ENCODE results near the gene POLR3G.

The POLR3G gene, protein sequence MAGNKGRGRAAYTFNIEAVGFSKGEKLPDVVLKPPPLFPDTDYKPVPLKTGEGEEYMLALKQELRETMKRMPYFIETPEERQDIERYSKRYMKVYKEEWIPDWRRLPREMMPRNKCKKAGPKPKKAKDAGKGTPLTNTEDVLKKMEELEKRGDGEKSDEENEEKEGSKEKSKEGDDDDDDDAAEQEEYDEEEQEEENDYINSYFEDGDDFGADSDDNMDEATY

DNA sequence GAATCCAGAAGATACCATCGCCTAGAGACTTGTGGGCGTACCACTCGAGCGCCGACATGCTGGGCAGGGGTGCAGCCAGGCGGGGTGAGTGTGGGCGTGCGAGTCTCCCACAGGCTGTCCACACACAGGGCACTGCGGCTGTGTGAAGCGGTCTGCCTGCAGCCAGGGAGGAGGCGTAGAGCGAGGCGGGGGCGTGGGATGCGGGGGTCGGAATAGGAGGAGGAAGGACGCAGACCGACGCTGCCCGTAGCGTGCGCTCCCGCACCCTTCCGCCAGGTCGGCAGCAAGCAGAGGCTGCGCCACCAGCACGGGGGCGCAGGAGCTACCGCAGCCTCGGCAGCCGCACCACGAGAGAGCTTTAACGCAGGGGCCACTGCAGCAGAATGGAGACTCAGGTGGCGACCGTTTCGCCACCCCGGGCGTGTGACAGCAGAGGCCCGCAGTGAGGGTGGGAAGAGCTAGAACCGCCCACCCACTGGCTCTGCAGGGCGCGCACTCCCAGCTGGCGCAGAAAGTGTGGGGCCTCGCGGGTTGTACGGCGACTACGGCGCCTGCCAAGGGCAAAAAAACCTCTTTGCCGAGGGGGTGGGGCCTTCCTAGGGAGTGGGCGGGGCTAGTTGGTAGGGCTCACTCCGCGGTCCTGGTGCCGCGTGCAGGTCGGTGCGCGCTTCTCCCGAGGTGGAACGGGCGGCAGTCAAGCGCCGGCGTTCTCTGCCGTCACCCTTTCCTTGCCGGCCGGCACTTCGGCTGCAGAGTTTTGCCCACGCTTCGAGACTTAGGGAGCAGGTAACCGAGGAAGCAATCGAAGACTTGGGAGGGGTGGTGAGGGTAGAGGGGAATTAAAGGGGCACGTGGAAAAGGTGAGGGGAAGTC, at the start of gene POLR3G, which contains the start of gene MBLAC2:
Gene POLR3G (plus strand): TSS at position 630 of the 873 bp plus-strand sequence. CDS start 10,704 bp downstream, outside the sequence.
Gene MBLAC2 (minus strand): TSS at position 537 of the 873 bp plus-strand sequence. CDS start 479 bp downstream, at position 58.
- peak; percentile 89 for DNase-seq (ENCODE audit: low read depth)

DNA sequence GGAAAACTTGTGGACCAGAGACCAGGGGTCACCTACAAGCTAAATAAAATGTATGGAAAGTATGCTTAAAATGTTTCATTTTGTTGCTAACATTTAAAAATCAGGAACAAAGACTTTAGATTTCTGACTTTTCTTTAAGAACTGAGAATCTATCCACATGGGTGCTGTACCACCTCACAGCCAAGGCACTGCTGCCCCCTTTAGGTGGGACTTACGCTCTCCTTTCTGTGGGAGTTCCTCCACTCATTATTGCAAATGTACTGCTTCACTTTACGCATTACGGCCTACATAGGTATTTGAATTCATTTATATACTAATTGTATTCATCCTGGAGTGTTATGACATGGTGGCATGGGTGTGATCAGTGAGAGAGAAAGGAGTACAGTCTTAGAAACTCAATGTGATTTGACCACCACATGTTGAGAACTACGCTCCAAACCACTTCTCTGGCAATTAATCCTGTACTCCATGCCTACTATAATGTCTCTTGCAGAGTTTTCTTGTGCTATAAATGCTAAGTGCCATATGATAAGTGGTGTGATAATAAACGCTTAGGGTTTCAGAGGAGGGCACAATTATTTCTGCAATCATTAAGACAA, 40.4 kb upstream of the POLR3G start:
- no peak for DNase-seq (ENCODE audit: low read depth)

DNA sequence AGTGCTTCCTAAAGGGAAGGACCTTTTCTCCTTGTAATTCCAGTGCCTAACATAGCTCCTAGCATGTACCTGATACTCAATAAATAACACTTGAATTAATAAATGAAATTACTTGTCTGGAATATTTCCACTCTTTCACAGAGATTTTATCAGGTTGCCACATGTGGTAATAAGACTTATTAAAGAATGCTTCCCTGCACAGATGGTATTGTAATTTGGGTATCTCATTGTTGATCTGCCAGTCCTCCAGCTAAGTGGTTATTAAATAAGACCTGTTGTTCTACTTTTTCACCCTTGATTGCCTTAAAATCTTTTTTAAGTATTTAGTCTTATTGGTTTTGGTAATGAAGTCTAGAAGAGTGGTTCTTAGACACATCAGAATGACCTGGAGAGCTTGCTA, 37.0 kb upstream of the POLR3G start:
- DNase-seq (ENCODE audit: low read depth): no peak

DNA sequence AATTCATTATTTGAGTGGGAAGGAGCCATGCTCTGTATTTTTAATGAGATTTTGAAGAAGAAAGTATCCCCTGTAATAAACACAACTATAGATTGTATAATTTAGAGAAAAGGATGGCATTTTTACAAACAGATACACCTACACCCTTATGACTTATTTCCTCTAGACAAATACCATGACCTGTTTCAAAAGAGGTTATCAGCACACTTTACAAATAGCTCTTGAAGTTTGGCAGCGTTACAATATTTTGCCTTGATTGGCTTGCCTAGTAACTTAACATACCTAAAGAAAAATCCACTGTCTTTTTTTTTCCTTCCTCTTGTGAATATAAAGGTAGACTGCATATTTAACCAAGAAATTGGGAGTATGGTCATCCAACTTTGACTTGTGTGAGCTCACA, 36.6 kb upstream of the POLR3G start:
- no peak for DNase-seq (ENCODE audit: low read depth)

DNA sequence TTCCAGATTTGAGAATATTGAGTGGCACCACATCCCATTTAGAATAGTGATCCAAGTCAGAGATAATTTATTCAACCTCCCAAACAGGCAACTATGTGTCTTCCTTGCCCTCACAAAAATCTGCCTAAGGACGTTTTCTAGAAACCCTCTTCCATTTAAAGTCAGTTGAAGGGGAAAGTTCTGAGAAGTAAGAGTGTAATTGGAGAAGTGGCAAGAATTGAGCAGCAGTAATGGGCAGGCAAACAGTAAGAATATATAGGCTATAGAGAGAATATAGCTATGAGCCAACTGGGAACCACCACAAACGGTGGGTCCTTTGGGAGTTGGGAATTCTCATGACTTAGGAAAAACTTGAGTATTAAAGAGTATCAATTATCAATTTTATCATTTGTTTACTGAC, 34.0 kb upstream of the POLR3G start:
- no peak for DNase-seq (ENCODE audit: low read depth)

DNA sequence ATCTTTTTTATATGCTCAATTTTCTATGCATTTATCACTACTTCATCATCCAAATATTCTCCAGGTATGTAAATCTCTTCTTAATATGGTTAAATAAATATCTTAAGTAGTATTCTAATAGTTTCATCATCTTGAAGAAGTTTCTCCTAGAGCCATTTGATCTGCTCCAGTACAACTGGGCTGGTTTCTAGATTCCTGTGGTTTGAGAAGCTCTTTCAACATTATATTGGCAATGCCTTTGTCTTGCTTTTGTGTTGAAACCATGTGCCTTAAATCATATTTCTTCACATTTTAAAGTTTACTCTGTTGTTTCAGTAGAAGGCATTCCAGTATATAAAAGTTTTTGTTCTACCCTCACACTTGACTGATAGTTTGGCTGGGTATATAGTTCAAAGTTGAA, 27.7 kb upstream of the POLR3G start:
- no peak for DNase-seq (ENCODE audit: low read depth)

DNA sequence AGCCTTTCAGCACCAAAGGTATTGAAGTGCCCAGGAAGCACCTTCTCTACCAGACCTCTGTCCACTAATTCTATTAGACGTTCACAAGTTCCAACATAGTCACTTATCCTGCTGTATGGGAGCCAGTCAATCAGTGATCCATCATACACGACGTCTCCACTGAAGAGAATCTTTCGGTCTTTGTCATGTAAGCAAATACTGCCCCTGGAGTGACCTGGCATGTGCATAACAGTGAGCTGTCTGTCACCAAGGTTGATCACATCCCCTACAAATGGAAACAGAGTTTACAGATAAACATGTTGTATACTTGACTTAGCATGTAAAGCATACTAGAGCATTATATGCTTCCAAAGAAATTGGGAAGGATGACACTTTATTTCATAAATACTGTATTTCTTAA, 13.4 kb upstream of the POLR3G start:
- no peak for DNase-seq (ENCODE audit: low read depth)

DNA sequence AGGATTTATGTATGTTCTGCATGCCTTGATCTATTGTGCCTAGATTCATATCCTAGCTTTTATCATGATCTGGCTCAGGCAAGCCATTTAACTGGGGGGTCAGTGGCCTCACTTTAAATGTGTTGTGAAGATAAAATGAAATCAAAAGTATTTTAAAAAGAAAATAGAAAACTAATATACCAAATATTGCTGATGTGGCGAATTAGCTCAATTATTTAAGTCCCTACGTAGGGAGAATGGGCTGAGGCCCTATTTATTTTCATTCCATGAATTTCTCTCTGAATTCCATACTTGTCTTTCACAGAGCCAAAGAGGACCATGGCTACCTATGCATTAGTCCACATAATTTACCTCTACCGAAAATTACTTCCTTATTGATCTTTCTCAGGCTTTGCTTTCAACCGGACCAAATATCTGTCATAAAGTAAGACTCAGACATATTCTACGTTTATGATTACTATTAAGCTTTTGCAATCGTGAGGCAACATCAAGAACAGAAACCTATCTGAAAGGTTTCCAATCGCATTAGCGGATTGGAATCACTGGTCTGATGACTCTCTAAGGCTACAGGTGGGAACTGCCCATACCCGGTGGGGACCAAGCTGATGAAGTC, 1.8 kb upstream of the POLR3G start:
- no peak for DNase-seq (ENCODE audit: low read depth)

DNA sequence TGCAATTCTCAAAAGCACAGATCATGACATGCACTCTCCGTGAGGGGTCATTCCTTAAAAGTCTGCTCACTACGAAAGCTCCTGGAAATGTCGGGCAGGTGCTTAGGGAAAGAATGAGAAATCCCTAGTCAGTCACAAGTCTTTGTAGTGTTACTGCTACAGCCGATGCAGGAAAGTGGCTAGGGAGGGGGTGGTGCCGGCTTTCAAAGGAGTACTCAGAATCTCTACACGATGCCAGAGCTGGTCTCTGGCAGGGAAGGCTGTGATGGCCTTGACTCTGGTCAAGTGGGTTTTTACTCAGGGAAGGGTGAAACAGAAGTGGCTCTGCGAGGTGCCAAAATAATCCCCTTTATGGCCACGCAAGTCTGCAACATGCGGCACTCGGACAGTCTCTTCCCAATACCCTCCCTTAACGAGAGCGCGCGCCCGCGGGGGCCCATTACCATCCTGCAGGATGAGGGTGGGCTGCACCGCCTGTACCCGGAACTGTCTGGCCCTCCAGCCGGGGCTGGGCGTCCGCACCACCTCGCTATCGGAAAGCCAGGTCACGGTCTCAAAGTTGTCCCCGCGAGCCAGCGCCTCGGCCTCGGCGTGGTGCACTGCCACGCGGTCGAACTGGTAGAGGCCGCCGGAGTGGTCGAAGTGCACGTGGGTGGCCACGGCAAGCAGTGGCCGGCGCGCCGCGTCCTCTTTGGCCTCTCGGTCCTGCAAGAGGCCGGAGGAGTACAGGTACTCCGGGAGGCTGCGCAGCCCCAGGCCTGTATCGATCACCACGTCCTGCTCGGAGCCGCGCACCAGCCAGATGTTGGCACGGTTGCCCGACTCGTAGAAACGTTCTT, 1.0 kb upstream of the POLR3G start:
- DNase-seq (ENCODE audit: low read depth): peak; percentile 3

DNA sequence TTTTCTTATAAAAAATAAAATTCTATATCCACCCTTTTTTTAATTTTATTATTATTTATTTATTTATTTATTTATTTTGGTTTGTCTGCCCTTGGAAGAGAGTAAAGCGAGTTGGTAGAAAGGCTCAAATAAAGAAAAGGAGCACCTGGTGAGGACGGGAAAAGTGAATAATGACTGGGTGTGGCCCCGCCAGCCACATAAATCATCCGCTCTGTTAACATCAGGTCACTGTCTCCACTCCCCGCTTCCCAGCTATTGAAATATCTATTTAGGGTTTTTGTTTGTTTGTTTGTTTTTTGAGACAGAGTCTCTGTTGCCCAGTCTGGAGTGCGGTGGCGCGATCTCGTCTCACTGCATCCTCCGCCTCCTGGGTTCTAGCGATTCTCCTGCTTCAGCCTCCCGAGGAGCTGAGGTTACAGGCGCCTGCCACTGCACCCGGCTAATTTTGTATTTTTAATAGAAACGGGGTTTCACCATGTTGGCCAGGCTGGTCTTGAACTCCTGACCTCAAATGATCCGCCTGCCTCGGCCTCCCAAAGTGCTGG, 844 bp downstream of the POLR3G start:
- no peak for DNase-seq (ENCODE audit: low read depth)

DNA sequence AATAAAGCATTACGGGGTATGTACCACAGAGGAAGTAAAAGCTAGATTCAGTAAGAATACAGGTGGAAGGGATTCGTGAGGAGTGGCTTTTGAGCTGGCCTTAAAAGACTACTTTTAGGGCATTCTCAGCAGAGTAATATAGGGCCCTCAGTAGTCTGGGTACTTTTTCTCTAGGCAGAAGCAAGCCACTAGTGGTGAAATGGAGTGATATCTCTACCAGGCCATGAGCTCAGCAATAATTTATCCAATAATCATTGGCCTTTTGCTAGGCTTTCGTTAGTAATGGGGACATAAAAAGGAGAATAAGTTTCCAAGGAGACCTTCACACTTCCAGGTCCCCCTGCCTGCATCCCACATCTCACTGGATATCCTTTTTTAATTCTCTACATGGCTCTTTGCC, 1.7 kb downstream of the POLR3G start:
- no peak for DNase-seq (ENCODE audit: low read depth)

DNA sequence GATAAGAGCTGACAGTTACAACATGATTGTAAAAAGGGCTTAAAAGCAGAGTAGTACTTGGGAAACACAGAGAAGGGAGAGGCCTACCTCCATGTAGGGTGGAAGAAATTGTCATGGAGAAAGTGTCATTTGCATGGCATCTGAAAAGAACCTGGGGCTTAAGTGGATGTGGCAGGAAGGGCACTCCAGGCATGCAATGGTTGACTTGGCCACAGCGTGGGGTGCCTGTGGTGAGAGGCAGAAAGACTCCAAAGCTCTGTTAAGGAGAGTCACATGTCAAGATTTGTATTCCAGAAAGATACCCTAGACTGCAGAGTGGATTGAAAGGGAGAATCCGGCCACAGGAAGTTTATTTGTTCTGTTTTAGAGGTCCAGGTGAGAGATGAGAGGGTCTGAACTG, 2.4 kb downstream of the POLR3G start:
- no peak for DNase-seq (ENCODE audit: low read depth)

DNA sequence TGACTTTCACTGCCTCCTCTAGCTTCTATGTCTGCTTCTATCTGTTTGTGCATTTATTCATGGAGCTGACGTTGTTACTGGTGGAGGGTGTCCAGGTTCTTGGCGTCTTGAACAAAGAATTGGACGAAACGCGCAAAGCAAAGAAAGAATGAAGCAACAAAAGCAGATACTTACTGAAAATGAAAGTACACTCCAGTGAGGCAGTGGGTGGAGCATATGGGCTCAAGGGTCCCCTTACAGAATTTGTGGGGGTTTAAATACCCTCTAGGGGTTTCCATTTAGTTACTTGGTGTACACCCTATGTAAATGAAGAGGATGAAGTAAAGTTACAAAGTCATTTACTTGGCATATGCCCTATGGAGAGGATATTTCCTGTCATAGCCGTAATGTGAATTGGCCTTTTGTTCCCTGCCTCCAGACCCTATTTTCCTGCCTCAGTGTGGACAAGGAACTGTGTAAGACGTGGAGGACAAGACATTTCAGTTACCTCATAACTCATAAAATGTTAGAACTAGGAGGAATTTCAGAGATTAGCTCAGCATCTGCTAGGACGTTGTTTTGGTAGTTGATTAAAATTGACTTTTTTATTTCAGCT, 3.1 kb downstream of the POLR3G start:
- DNase-seq (ENCODE audit: low read depth): no peak

DNA sequence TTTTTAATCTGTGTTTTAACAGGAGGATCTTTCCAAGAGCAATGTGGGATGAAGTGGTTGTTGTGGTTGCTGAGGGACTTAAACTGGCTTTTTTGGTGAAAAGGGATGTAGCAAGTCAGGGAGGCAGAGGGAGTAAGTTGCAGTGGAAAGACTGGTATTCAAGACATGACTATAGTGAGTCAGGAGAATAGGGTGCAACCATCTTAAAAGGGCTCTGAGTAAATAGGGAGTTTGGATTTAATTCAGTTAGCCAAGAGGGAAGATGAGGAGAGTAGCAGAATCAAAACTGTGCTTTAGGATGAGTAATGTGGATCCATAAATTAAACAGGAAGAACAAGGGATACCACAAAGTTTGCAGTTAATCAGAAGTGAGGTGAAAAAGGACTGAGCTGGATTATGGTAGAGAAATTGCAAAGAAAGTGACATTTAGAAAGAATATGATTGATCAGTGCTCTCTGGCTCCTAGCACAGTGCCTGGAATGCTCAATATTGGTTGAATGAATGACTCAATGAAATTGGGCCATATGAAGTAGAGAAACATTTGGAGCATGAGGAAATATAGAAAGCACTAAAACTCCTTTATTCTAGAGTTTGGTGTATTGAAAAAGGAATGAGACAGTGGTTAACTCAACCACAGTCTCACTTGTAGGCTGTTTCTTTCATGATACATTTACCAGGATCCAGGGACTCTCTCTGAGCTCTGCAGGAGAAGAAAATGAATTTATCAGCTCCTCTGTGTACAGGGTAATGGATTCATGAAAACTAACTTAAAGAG, 5.1 kb downstream of the POLR3G start:
- DNase-seq (ENCODE audit: low read depth): no peak

DNA sequence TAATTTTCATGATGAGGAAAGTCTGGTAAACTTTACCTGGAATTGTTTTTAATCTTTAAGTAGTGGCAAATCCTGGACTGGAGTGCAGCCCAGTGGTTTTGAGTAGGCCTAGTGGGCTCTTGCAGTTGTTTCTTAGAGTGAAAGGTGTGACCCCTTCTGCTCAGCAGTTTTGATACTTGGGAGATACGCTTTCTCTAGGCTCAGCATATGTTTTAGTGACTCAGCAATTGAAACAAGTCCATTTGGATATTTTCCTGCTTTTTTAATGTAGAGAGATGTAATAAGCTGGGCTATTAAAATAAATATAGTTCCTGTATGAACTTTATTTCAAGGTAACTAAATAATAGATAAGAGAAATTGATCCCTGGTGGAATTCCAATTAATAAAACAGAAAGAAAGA, 6.0 kb downstream of the POLR3G start:
- DNase-seq (ENCODE audit: low read depth): no peak

DNA sequence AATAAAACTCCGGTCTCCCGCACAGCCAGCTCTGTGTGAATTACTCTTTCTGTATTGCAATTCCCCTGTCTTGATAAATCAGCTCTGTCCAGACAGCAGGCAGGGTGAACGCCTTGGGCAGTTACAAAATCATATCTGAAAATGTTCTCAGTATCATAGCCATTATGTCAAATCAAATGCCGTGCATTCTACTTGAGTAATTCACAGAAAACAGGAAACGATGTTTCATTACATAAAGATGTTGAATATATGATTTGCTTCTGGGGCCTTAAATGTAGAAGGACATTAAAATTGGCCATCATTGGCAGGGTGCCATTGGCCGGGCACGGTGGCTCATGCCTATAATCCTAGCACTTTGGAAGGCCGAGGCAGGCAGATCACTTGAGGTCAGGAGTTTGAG, 8.5 kb downstream of the POLR3G start:
- DNase-seq (ENCODE audit: low read depth): no peak

DNA sequence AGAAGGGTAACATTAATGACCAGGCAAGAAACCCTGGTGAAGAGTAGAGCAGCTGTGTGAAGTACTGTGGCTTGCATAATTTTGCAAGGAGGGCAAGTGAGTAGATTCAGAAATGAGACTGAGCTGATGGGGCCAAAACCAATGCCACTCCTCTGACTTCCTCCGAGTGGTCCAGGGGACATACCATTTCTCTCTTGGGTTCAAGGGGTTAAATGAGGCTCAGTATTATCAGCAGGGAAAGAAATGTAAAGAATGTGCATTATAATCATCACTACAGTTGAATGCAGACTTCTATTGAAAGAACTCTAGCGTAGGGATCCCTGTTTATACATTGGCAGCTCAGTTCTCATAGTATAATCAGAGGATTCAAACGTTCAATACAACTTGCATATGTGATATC, 9.9 kb downstream of the POLR3G start:
- no peak for DNase-seq (ENCODE audit: low read depth)

DNA sequence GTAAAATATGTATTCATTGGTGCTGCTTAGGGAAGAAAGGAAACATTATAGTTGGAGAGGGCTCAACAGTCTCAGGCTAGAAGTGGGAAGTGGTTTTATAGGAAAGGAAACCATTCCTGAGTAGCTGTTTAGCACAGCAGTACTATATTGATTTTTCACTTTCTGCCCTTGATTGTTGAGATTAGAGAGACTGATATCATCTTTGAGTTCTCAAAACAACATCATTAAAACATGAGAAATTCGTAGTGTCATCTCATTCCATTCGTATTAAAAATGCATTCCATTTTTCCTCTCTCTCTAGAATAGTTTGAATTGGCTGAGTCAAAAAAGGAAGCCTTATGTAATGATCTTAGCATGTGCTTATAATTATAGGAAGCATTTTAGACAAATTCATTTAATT, 14.1 kb downstream of the POLR3G start:
- DNase-seq (ENCODE audit: low read depth): no peak

DNA sequence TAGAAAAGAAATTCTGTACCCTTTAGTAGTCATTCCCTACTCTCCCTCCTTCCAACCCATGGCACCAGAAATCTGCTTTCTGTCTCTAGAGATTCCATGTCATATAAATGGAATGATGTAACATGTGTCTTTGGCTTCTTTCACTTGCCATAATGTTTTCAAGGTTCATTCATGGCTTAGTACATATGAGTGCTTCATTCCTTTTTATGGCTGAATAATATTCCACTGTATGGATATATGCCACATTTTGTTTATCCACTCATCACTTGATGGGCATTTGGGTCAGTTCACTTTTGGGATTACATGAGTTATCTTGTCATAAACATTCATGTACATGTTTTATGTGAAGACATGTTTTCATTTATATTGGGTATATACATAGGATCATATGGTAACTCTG, 19.4 kb downstream of the POLR3G start:
- DNase-seq (ENCODE audit: low read depth): no peak

DNA sequence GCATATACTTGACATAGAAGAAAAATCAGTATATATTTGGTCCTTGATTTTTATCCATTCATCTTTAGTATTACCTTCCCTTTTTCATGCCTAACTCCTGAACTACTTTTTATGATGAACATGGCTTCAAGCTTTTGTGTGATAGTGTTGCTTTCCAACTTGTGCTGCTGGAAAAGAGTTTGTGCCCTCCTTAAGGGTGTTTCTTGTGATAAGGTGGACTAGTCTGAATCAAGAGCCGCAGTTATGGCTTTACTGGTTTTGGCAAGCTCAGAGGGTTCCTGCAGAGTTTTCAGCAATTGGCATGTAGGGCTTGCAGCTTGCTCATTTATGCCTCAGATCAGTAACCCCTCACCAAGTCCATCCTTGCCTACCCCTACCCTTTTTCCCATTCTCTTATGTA, 20.5 kb downstream of the POLR3G start:
- no peak for DNase-seq (ENCODE audit: low read depth)
